Mesenteric fat pad (tissue), 1 donor: ENCODE results near the gene CACNA1S. TPM values are rescaled to one million over a fixed set of nuclear protein-coding genes. Genes with fewer than 3 reads are reported as not detected.

Source experiments
- DNase-seq: peaks from one replicate; pipeline ENCODE4 v3.0.0-alpha.2; 2020; ENCODE audit warnings: low spot score
- long read RNA-seq: library from polyadenylated mRNA; unstranded; transcript quantifications from one replicate; pipeline ENCODE4 v2.0.0, GENCODE V29; 2020
- total RNA-seq: library from RNA; stranded (reverse); fragmentation: NEBNext Ultra II Directional; extraction: Animal tissue kit (Norgen Biotek cat#: 25700); gene quantifications from one replicate; pipeline ENCODE4 v1.2.1, GENCODE V29; 2021
- donor health status: DM: yes; HTN: yes; CAD: no.

Gene CACNA1S
- total RNA-seq, result not detected
- long read RNA-seq, result 0 reads

DNA sequence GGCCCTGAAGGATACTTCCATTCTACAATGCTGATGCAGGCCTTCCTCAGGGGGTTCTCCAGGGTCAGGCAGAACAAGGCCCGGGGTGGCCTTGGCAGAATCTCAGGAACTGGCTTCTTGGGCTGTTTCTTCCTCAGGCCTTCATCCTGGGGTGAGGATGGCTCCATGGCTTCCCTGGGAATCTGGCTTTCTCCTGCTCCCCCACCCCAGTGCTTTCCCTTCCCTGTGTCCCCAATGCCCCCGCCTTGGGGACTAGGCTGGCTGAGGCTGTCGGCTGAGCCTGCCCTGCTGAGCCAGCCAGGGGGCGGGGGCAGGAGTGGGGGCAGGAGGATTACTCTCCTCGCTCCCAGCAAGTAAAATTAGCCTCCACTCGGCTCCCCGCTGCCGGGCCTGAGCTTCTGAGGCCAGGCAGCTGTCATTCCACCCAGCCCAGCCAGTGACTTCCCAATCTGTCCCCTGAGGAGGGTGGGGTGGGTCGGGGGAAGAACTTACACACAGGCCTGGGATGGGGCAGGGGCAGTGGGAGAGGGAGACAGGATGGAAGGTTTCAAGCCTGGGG, at the start of gene CACNA1S:
TSS of gene CACNA1S (minus strand) at position 254 of the 559 bp plus-strand sequence. CDS start at position 167, 87 bp downstream.
- DNase-seq, result no peak

DNA sequence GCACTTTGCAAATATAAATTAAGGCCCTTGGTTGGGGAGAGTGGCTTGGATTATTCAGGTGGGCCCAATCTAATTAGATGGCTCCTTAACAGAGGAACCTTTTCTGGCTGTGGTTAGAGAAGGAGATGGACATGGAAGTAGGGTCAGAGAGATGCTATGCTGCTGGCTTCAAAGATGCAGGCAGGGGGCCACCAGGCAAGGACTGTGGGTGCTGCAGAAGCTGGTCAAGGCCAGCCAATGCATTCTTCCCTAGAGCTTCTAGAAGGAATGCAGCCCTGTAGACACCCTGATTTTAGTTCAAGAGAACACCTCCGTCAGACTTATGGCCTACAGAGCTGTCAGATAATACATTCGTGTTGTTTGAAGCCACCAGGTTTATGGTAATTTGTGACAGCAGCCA, 45.7 kb upstream of the CACNA1S start:
- no peak for DNase-seq

DNA sequence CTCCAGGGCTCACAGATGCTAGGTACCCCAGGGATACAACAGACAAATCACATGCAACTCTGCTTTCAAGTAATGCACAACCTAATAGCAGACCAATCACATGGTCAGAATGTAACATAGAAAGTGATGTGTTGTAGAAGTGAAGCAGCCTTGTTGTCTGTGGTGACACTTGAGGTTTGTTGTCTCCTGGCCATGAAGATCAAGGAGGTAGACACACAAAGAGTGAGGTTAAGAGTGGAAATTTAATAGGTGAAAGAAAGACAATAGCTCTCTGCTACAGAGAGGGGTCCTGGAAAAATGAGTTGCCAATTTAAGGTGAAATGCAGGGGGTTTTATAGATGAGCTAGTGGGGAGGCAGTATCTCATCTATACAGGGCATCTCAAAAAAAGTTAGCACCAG, 44.6 kb upstream of the CACNA1S start:
- no peak for DNase-seq

DNA sequence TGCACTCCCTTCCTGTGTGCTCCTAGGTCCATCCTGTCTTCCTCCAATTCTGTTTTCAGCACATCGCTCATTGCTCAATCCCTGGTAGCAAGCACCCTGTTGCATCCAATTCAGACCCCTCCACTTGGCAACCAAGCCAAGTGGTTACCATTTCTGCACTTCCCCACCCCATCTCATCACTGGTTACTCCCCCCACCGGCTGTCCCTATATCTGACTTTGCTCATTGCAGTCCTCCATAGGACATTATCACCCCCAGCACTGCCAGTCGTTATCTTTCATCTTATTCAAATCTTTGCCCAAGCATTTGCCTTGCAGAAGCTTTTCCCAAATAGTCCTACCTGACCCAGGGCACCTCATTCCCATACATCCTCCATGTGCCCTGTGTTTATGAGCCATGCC, 44.1 kb upstream of the CACNA1S start:
- peak; percentile 57 for DNase-seq

DNA sequence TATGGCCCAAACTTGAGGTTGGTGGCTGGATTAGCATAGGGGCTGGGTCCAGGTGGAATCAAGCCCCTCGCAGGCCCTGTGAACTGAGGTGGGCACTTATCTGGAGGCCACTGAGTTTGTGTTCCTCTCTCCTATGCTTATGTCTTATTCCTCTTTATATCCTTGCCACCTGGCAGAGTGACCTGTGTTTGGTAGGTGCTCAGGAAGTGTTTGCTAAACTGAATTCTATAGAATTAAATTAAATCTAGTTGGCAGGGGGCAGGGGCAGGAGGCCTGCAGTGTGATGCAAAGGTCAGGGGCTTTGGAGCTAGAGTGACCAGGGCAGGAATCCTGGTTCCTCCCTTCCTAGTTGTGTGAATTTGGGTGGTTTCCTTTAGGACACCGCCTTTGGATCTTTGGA, 43.1 kb upstream of the CACNA1S start:
- peak; percentile 20 for DNase-seq

DNA sequence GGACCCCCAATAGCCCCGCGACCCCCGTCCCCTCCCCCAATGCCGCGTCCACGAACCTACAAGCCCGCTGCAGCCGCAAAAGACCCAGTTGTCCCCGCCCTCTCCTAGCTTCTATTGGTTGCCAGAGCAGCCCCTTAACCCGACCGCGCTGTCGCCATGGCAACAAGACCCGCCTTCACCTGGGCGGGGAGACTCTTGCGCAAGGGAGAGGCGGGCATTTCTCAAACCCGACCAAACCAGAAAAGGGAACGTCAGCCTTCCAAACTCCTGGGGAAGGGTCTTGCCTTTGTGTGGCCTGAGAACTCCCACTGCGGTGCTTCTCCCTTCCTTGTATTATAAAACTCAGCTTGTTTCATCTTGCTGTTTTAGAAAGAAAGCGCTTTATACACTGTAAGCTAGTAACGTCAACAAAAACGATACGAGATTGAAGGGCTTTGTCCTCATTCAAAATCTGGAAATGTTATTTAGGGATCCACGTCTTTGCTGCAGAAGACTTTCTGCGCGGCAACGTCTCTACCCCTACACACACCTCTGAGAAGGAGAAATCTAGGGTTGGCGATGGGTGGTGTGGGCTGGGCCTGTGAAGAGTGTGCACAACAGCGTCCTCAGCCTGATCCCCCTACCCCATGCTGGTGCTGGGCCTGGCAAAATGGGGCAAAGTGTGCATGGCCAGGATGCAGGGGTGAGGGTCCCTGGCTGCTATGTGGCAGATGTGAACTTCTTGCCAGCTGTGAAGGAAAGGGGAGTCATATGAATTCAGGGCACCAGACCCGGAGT, 42.4 kb upstream of the CACNA1S start, which contains the start of gene TMEM9:
TSS of gene TMEM9 (minus strand) at position 86 of the 777 bp plus-strand sequence. CDS start 551 bp downstream, outside the sequence.
- DNase-seq, result peak; percentile 99

DNA sequence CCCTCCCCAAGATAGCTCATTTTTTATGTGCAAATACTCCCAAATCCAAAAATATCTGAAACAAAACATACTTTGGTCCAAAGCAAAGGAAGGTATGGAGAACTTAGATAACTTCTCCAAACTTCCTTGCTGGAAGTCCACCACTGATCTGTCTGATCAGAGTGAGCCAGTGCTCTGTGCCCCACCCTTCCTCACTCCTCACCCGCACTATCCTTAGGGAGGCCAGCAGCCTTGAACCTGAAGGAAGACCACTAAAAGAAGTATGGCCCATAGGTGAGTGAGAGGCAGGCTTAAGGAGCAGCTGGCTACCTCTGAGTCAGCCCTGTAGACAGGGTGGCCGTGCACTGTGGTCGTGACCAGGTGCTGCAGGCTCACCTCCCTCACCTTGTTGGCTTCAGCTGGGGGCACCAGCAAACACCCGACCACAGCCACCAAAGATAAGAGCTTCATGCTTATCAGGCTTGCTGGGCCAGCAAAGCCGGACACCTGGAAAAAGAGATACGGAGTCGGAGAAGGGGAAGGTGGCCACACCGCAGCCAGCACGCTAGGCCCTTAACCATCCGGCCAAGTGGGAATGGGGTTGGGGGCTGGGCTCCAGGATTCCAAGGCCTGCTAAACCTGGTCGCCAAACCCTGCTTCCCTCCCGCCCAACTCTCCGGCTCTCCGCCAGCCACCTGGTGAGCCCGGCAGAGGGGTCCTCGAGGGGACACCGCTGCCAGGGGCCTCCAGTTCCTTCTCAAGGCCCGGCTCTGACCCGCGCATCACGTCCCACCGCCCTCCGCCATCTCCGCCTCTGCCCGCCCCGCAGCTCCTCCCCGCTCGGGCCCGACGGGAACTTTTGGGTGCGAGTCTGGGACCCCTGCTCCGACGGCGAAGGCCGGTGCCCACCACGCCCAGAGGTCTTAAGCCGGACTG, 41.5 kb upstream of the CACNA1S start:
- DNase-seq, result peak; percentile 82

DNA sequence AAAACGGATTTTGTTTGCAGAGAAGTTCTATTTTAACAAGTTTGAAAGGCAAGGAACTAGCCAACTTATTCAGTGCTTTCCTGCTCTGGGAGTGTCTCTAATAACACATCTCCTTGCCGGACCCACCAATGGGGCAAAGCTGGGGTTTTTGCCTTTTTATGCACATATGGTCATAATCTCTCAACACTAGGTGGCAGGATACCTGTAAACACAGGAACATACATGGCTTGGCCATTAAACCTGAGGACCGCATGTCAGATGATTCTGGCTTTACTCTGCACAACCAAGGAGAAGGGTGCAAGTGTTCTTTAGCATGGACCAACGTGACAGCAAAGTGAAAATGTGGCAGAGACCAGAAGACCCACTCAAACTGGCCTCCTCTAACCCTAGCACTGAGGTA, 37.2 kb upstream of the CACNA1S start:
- peak; percentile 20 for DNase-seq

DNA sequence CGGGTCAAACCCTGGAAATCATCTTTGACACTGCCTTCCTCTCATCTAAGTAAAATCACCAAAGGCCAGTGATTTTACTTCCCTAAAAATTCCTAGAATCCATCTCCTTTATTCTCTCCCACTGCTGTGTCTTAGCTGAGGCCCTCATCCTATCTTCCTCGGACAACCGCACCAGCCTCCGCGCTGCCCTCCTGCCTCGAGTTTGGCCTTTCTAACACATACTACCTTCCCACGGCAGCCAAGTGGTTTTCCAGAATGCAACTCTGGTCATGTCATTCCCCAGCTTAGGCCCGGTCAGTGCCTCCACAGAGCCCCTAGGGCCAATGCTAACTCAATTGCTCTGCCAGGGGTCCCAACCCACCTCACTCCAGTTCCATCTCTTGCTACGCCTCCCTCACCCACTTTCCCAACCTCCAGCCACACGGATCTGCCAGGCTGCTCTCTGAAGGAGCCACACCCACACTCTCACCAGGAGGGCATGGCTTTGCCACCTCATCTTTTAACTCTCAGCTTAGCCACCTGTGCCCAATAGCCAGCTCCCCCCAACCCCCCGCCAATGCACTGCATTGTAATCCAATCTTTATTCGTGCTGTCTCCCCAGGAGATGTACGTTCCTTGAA, 35.3 kb upstream of the CACNA1S start:
- peak; percentile 55 for DNase-seq

DNA sequence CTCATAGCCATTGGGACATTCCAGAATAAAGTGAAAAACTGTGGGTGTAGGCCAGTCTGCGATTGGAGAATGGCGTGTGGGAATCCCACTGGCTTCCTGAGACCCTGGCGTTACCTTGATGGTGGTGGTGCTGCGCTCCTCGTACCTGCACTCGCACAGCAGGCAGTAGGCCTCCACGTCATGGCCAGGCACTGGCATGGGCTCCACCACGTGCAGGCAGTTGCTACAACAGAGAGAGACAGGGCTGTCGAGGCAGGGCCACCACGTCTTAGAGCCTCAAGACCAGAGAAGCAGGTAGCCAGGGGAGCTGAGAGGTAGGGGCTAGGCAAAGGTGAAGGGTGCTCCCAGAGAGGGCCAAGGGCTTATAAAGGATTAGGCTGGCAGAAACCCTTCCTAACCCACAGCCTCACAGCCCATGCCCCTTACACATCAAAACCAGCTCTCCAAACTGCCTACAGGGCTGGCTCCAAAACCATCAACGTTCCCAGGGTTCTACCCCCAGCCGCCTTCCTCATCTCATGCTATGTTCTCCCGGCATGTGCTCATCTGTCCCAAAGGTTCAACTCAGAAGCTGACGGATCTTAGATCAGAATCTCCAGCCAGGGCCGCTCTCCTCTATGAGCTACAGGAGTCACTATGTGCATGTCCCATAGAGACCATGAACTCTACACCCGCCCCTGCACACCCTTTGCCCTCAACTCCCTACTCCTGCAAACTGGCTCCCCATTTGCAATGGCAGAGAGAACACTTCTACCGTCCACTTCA, 34.6 kb upstream of the CACNA1S start:
- DNase-seq, result peak; percentile 73

DNA sequence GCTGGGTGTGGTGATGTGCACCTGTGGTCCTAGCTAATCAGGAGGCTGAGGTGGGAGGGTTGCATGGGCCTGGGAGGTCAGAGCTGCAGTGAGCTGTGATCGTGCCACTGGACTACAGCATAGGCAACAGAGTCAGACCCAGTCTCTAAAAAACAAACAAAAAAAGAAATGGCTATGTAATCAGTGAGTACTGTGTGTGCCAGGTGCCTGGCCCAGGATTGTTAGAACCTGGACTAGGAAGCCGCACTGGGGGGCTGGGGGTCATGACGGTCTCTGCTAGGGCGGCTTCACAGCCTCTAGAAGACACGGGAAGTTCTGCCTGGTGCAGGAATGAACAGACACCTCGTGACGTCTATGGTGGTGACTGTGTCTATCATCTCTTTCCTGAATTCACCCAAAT, 33.6 kb upstream of the CACNA1S start:
- DNase-seq, result peak; percentile 47

DNA sequence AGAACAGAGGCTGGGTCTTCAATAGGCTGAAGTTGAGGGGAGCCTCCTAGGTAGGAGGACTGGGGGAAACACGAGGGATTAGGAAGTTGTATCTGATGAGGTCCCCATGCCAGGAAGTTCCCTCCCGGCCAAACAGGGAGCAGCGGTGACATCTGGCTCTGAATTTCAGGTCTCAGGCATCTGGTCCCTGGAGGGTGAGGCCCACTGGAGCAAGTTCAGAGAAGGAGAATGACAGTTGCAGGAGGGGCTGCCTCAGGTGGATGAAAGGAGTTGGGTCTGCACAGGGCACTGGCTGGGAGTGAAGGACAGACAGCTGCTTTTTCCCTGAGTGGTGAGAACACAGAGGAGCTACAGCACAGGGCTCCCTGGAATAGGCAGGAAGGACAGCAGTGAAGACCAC, 32.9 kb upstream of the CACNA1S start:
- no peak for DNase-seq

DNA sequence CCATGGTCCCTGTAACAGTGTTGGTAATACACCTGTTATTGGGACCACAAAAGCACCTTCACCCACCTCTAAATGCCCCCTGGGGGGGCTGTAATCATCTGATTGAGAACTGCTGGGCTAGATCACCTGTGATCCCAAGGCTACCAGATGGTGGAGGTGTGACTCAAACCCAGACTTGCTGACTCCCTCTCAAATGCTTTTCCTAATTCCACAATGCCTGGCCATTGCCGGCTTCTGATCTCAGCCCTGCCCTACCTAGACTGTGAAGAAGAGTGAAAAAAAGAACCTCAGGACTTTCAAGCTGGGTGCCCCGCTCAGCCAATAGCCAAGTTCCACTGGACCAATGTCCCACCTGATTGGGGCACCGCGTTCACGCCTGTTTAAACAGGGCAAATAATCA, 32.5 kb upstream of the CACNA1S start:
- DNase-seq, result no peak

DNA sequence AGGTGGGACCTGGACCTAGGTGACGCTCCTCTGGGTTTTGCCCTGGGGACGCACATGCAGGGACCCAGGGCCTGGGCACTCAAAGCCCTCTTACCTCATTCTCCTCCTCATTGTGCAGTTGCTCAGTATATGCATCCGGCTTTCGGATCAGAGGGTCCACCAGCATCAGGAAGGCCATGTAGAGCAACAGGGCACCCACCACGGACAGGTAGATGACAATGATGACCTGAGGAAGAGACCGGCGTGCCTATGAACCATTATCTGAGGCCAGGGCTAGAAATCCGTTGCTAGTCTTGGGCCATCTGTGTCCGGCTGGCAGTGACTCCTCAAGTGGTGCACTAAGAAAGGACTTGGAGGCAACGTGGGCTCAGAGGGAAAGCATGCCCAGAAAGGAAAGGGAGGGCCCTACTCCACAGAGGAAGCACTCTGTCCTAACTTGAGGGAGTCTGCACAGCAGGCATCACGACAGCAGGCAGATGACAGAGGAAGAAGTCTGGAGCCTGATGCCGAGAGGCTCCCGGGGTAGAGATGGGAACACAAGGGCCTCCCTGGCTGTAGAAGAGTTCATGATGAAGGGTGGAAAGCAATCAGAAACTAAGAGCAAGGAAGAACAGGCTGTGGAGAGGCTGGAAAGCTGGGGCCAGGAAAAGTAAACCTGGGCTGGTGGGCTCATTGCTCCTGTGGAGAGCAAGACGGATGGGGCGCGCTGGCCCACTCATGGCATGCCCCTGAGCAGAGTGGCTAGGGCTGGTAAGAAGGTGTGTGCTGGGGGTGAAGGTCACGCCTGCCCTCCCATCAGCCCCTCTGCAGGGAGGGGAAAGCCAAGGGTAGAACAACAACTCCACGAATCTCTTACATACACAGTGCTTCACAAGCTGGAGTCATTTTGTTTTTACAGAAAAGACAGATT, 31.8 kb upstream of the CACNA1S start:
- peak; percentile 64 for DNase-seq

DNA sequence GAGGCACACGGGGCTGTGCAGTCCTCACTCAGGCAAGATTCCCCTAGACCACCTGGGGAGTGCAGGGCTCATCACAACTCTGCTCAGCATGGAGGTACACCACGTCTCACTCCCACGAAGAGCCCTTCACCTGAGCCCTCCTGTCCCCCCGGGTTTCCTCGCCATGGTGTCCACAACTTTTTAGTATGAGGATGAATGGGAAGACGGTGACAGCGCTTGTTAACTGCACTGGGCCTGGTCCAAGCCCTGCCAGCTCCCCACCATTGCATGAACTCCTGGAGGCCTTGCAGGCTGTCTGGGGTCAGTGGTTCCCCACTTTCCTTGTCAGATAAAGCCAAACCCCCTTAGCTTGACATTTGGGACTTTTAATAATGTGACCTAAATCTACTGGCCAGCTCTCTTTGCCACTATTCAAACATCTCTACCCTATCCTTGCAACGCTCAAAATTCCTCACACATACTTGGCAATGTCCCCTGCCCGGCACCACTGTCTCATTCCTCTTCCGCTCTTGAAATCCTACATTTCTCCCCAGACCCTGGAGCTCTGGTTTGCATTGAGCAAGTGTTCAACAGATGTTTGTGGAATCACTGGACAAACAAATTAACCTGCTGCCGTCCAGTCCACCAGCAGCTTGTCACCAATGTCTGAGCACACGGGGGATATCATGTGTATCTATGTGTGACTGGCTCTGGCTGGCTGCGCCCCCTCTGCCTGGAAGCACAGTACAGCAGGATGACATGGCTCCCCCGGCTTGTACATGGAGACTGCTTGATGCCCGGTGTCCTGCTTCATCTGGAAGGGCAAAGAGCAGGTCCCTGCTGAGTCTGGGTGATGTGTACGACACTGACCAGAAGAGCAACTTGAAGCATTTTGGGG, 30.9 kb upstream of the CACNA1S start:
- peak; percentile 84 for DNase-seq

DNA sequence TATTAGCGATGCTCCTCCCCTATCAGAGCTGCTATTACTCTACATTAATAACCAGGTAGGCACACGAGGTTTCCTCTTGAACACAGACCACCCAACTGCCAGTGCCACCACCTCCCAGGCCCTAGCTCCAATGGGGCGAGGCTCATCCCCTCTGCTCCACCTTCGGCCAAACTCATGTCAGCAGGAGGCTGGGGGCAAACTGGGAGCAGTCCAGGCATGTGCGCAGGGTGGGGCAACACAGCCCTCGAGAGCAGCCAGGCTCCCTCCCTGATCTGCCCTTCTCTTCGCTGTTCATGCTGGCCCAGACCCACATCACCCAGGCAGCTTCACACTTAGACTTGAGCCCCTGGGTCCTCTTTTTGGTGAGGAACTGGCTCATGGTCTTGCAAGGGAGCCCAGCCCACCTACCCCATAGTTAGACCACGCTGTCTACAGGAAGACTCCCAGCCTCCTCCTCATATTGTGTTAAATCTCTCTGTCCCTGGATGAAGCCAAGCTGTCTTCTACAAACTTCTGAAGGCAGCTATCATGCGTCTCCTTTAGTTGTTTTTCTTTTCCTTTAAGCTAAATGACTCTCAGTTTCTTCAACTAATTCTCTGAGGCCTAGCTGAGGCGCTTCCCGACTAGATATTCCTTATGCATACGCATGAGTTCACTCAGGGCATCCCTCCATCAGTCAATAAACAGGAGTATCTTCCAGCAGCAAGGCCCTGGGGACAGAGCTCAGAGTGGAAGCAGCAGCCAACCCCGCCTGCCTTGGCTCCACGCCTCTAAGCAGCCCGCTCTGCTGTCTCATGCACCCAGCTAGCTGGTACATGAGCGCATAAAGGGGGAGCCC, 30.0 kb upstream of the CACNA1S start:
- peak; percentile 77 for DNase-seq

DNA sequence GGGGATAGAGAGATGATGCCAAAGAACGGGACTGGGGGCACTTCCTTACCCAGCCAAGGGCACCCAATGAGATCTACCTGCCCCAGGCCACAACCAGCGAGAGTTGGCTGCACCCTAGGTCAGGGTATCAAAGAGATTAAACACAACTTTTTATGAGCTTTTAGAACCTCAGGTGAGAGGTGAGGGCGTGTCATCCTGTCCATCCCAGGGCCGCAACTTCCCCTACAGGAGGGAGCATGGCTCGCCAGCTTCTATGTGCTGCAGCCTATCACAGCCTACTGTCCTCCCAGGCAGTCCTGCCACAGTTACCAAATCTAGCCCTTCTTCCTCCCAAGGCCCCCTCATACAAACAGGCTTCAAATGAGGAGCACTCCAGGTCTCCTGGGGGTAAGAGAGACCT, 29.2 kb upstream of the CACNA1S start:
- no peak for DNase-seq

DNA sequence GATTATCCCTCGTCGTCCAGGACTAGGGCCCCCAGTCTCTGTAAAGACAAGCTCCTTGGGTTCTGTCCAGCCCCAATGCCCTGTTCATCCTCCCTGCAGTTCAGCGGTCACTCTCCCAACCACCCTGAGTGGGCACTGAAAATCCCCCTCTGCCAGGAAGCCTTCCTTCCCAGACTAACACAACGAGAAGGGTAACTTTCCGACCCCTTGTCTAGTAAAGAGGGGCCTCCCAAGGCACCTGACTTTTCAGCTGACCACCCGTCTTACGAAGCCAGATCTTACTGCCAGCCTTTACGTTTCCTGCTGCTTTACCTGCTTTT, 28.7 kb upstream of the CACNA1S start:
- peak; percentile 47 for DNase-seq
